ENCODE results near the gene DTWD1.

GRCh38 chr15:49693498-49693897, 72.7 kb downstream of the DTWD1 start:
- TF ChIP-seq POLR2A (IDR thresholded peaks at IDR 0.05) (no peak), CTCF (IDR thresholded peaks at IDR 0.05) (no peak)
